Spinal cord (tissue), 10 donors: ENCODE data around the gene SAYSD1. TPM values are rescaled to one million over a fixed set of nuclear protein-coding genes. Genes with fewer than 3 reads are reported as not detected.

ENCODE experiments used
- DNase-seq, 6 donors: peaks; one replicate each; pipeline versions ENCODE4 v3.0.0 to v3.0.0-alpha.2; 2013 to 2015; ENCODE audit warnings: low spot score in 6 of 6, low read depth in 4 of 6
- H3K27ac ChIP-seq: one replicate; pipeline ENCODE4 v1.5.1; 2013; ENCODE audit warnings: low read depth, low read length, control low read depth
- H3K27me3 ChIP-seq: one replicate; pipeline ENCODE4 v1.6.1; 2013; ENCODE audit warnings: low read length; ENCODE audit not compliant: control insufficient read depth, insufficient read depth
- H3K36me3 ChIP-seq: one replicate; pipeline ENCODE4 v1.6.1; 2013; ENCODE audit warnings: low read length; ENCODE audit not compliant: control insufficient read depth, insufficient read depth
- H3K4me1 ChIP-seq: one replicate; pipeline ENCODE4 v1.6.1; 2013; ENCODE audit warnings: low read length; ENCODE audit not compliant: control insufficient read depth, insufficient read depth
- H3K4me3 ChIP-seq: one replicate; pipeline ENCODE4 v1.5.1; 2013; ENCODE audit warnings: low read depth, low read length, control low read depth
- H3K9me3 ChIP-seq: one replicate; pipeline ENCODE4 v1.6.1; 2013; ENCODE audit warnings: low read length; ENCODE audit not compliant: control insufficient read depth, insufficient read depth
- WGBS: methylation state at CpG from one replicate; pipeline ENCODE4 v1.1.5; 2013; ENCODE audit warnings: missing lambda C conversion rate; ENCODE audit not compliant: insufficient coverage; 5-methylcytosine and 5-hydroxymethylcytosine counted together
- polyA plus RNA-seq, 2 donors: library from polyadenylated mRNA; unstranded; fragments of 120-200 nt; gene quantifications; one replicate each; pipeline ENCODE4 v1.2.1, GENCODE V29; 2013; ENCODE audit not compliant: insufficient read length in 2 of 2
- total RNA-seq, 2 donors: library from RNA; depleted of rRNA in 1 of 2; stranded (reverse); fragments of 120-200 nt in 1 of 2; fragments of >200 nt in 1 of 2; gene quantifications; one replicate each; pipeline versions ENCODE4 v1.2.3 to v1.2.4, GENCODE V29; 2013 to 2014
- donor health status: healthy.

The SAYSD1 gene
- total and polyA plus RNA-seq, 4 donors, result 17.9 to 27.9 (median 21.2) TPM

- H3K27me3 ChIP-seq, result peaks cover 2% of the 10 kb centered on the region
- H3K36me3 ChIP-seq, result no peaks in the 10 kb centered on the region
- H3K4me3 ChIP-seq, result no peak overlapping the region
- H3K9me3 ChIP-seq, result no peaks in the 10 kb centered on the region
- H3K4me1 ChIP-seq, result peaks cover 27% of the 10 kb centered on the region
- 77% methylated on average over 3 of the region's 3 CpGs for WGBS
- DNase-seq, result no peak
- H3K27ac ChIP-seq, result no peak overlapping the region
Observed at GRCh38 chr6:39061588-39061987, 53.4 kb downstream of the SAYSD1 start.

GRCh38 chr6:39061182-39061581 is 53.8 kb downstream of the SAYSD1 start:
- Histone ChIP-seq H3K36me3 (no peaks in the 10 kb centered on the region), H3K4me1 (peaks cover 27% of the 10 kb centered on the region), H3K4me3 (no peak overlapping the region), H3K27me3 (peaks cover 2% of the 10 kb centered on the region), H3K27ac (no peak overlapping the region), H3K9me3 (no peaks in the 10 kb centered on the region)
- DNase-seq, result peak in 1 of 6 donors; percentile 55
- WGBS, result 71% methylated on average over 1 of the region's 6 CpGs

- H3K4me1 ChIP-seq, result peaks cover 27% of the 10 kb centered on the region
- H3K4me3 ChIP-seq, result no peak overlapping the region
- H3K27me3 ChIP-seq, result peaks cover 2% of the 10 kb centered on the region
- no peaks in the 10 kb centered on the region for H3K36me3 ChIP-seq
- 83% methylated on average over 6 of the region's 7 CpGs for WGBS
- H3K9me3 ChIP-seq, result no peaks in the 10 kb centered on the region
- DNase-seq, result no peak
- no peak overlapping the region for H3K27ac ChIP-seq
Observed at GRCh38 chr6:39060467-39061160, 54.4 kb downstream of the SAYSD1 start.

- Histone ChIP-seq H3K27me3 (peaks cover 2% of the 10 kb centered on the region), H3K36me3 (no peaks in the 10 kb centered on the region)
- DNase-seq, result peak in 1 of 6 donors; percentile 83
Observed at GRCh38 chr6:39059496-39060310, 55.3 kb downstream of the SAYSD1 start.

GRCh38 chr6:39058471-39059147 is 56.4 kb downstream of the SAYSD1 start:
- 96% methylated on average over 4 of the region's 6 CpGs for WGBS
- Histone ChIP-seq H3K36me3 (no peaks in the 10 kb centered on the region), H3K9me3 (no peaks in the 10 kb centered on the region), H3K27me3 (peaks cover 2% of the 10 kb centered on the region), H3K4me1 (peaks cover 27% of the 10 kb centered on the region), H3K4me3 (no peak overlapping the region), H3K27ac (no peak overlapping the region)
- no peak for DNase-seq

More at GRCh38 chr6:39059496-39060310, 55.3 kb downstream of the SAYSD1 start:
- Histone ChIP-seq H3K9me3 (no peaks in the 10 kb centered on the region), H3K27ac (no peak overlapping the region), H3K4me3 (no peak overlapping the region), H3K4me1 (peaks cover 27% of the 10 kb centered on the region)
- WGBS, result 55% methylated on average over 8 of the region's 14 CpGs

GRCh38 chr6:39057251-39058155 is 57.5 kb downstream of the SAYSD1 start:
- no peaks in the 10 kb centered on the region for H3K9me3 ChIP-seq
- H3K27ac ChIP-seq, result no peak overlapping the region
- peaks cover 27% of the 10 kb centered on the region for H3K4me1 ChIP-seq
- no peak overlapping the region for H3K4me3 ChIP-seq
- WGBS, result 71% methylated on average over 13 of the region's 17 CpGs
- DNase-seq, result no peak
- no peaks in the 10 kb centered on the region for H3K36me3 ChIP-seq
- peaks cover 2% of the 10 kb centered on the region for H3K27me3 ChIP-seq

GRCh38 chr6:39056681-39057080 is 58.3 kb downstream of the SAYSD1 start:
- no peak for DNase-seq
- no peaks in the 10 kb centered on the region for H3K9me3 ChIP-seq
- H3K4me1 ChIP-seq, result peaks cover 19% of the 10 kb centered on the region
- no peak overlapping the region for H3K4me3 ChIP-seq
- no peak overlapping the region for H3K27ac ChIP-seq
- H3K27me3 ChIP-seq, result no peaks in the 10 kb centered on the region
- WGBS, result 80% methylated on average over 2 of the region's 9 CpGs
- H3K36me3 ChIP-seq, result no peaks in the 10 kb centered on the region

- no peak for DNase-seq
- H3K27ac ChIP-seq, result no peak overlapping the region
- no peaks in the 10 kb centered on the region for H3K36me3 ChIP-seq
- H3K27me3 ChIP-seq, result no peaks in the 10 kb centered on the region
- WGBS, result 96% methylated on average over 4 of the region's 5 CpGs
- no peaks in the 10 kb centered on the region for H3K9me3 ChIP-seq
- H3K4me3 ChIP-seq, result no peak overlapping the region
- peaks cover 19% of the 10 kb centered on the region for H3K4me1 ChIP-seq
Observed at GRCh38 chr6:39056191-39056590, 58.8 kb downstream of the SAYSD1 start.

- Histone ChIP-seq H3K27ac (no peak overlapping the region), H3K4me1 (peaks cover 15% of the 10 kb centered on the region), H3K4me3 (no peak overlapping the region), H3K36me3 (no peaks in the 10 kb centered on the region), H3K9me3 (no peaks in the 10 kb centered on the region), H3K27me3 (peaks cover under 1% of the 10 kb centered on the region)
- 82% methylated on average over 4 of the region's 7 CpGs for WGBS
- DNase-seq, result no peak
Observed at GRCh38 chr6:39055661-39056060, 59.3 kb downstream of the SAYSD1 start.
